NCI-H510A (cell line): ENCODE measurements around the gene HMCN2.

Experiments used
- DNase-seq: peaks from one replicate; lab custom pipeline; 2025; lab: John Stamatoyannopoulos, UW

HMCN2 gene

DNA sequence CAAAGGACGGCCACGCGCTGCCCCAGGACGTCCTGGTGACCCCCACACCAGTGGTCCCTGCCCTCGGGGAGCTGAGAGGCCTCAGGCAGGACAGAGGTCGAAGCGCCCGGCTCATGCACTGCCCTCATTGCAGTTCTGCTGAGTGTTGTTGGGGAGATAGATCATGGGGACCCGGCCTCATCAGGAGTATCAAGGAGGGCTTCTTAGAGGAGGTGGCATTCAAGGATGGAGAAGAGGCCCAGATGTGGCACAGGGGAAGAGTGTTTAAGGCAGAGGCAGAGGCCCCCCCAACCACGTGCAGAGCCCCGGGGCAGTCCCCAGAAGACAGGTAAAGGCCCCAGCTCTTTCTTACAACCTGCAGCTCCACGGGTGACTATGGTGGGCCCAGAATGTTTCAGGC is 205.4 kb downstream of the HMCN2 start:
- DNase-seq = no peak

GRCh38 chr9:130471411-130472183 is 206.0 kb downstream of the HMCN2 start:
- DNase-seq = no peak

- no peak for DNase-seq
These were observed 206.7 kb downstream of the HMCN2 start for GRCh38 chr9:130472184-130472705.

GRCh38 chr9:130473009-130473408 is 207.4 kb downstream of the HMCN2 start:
- no peak for DNase-seq

GRCh38 chr9:130473566-130473965 is 208.0 kb downstream of the HMCN2 start:
- DNase-seq = no peak

DNA sequence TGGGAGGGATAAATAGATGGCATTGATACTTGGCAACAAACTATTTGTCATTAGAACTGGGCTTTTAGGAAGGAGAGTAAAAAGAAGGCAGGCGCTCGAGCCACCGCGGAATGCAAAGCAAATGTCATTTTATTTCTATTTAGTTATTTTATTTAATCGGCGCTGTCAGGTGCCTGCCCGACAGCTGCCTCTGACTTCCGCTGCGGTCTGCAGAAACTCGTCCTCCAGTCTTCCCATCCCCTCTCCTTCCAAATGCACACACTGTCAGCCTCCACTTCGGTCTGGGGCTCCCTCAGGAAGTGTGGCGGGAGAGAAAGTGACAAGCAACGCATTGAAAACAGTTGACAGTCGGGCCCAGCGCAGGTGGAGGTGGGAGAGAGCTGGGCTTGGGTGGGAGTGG is 208.5 kb downstream of the HMCN2 start:
- no peak for DNase-seq

- DNase-seq = no peak
These were observed 210.7 kb downstream of the HMCN2 start for GRCh38 chr9:130476151-130476730.

DNA sequence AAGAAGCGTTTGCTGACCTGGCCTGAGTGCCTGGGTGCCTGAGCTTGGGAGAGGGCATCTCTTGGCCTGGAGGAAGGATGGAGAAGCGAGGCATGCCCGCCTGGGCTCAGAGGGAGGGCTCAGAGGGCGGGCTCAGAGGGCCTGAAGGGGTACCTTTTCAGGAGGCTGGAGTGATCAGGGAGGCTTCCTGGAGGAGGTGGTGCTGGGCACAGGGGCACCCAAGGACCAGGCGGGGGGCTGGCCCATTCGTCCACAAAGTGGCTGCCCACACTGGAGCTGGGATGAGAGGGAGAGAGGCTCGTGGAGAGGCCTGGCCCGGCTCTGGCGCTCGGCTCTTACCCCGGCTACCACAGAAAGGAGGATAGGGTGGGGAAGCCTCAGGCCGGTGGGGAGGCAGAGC is 212.0 kb downstream of the HMCN2 start:
- DNase-seq = no peak

GRCh38 chr9:130478152-130478551 is 212.6 kb downstream of the HMCN2 start:
- DNase-seq = no peak

DNA sequence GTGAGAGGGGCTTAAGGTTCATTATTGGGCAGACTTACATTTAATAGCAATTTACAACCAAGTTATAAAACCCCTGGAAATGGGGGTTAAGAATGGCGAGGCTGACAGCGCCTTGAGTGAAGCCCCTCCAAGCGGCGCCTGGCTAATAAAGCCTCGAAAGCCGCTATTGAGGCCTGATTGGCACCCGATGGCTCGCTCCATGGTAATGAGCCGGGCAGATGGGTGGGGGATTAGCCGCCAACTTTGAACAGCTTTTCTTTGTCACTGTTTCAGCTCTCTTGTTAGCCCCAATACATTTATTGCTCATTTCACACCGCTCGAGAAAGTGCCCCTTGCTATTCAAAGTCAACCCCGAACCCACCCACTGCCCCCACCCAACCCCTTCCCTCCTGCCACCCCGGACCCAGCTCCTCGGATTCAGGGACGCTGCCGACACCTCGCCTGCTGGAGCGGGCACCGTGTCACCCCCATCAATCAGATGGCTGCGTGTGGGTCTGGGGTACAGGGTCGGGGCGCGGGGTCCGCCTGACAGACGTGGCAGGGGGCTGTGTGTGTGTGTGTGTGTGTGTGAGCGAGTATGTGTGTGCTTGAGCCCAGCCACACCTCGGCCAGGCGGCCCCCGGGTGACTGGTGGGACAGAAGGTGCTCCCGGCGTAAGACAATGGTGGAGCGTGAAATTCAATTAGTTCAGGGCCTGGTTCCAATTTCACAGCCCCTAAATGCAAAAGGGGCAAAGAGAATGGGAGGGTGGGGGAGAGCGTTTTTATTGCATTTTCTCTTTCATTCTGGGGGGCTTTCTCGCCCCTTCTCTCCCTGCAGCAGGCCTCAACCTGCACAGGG is 213.4 kb downstream of the HMCN2 start:
- no peak for DNase-seq

GRCh38 chr9:130479587-130479986 is 214.0 kb downstream of the HMCN2 start:
- no peak for DNase-seq

DNA sequence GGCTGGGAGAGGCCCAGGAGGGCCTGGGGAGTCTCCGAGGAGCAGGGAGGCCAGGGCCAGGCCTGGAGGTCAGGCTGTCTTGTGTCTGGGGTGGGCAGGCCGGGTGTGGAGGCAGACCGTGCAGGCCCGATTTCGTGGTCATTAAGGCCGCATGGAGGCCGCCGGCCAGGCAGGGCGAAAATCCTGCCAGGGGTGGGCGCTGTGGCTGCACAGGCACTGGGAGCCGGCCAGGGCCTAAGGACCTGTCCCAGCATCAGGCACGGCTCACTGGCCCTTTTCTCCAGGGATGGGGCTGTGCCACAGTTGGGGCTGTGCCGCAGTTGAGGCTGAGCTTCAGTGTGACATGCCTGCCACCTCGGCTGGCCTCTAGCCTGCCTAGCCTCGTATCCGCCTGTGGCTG is 215.1 kb downstream of the HMCN2 start:
- no peak for DNase-seq

- DNase-seq = no peak
These were observed 216.9 kb downstream of the HMCN2 start for GRCh38 chr9:130482463-130482862.

DNA sequence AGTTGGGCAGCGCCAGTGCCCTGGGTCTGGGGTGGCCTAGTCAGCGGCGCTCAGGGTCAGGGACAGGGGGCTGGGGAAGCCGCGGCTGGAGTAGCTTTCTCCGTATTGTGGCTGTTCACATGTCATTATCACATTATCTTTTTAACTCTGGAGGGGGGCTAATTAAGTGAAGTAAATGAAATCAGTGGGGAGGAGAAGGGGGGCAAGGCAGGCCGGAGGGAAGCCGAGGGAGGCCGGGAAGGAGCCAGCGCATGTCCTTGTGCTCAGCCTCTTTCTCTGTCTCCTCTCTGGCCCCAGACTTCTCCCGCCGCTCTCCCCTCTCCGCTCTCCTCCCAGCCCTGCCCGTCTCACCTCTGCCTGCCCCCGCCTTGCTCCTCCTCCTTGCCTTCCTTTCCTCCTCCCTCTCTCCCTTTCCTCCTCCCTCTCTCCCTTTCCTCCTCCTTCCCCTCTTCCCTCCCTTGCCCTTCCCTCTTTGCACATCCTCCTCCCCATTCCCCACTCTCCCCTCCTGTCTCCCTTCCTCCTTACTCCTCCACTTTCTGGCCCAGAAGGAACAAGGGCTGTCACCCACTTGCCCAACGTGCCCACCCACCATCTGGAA is 217.9 kb downstream of the HMCN2 start:
- DNase-seq = no peak
